OCI-LY7 (cell line): ENCODE measurements around the gene GALNTL6. TPM values are rescaled to one million over a fixed set of nuclear protein-coding genes. Genes with fewer than 3 reads are reported as not detected.

ENCODE experiments used
- BruUV-seq: library from RNA; stranded (reverse); fragments of 400-500 nt; replicated peaks from 2 replicates; lab custom pipeline; 2021; lab: Mats Ljungman, UMichigan
- CTCF ChIA-PET: fragments of 300-600 bp; sonication (Branson Sonifier 250); formaldehyde crosslinking; loops from one replicate; lab custom pipeline; 2022; ENCODE audit warnings: antibody characterized with exemption; ENCODE audit not compliant: unreplicated experiment; lab: Charles Lee
- POLR2A ChIA-PET: fragments of 300-600 bp; sonication (Branson Sonifier 250); formaldehyde crosslinking; loops from one replicate; lab custom pipeline; 2022; ENCODE audit warnings: antibody characterized with exemption; lab: Charles Lee
- DNase-seq: peaks from one replicate; pipeline ENCODE4 v3.0.0-alpha.2; 2015; ENCODE audit warnings: low spot score
- H2AFZ ChIP-seq: fragments of 200-600 bp; sonication (generic), shearing (Covaris generic); 2 replicates; pipeline ENCODE4 v1.6.1; 2014; ENCODE audit warnings: mild to moderate bottlenecking, antibody characterized with exemption, low read length, moderate library complexity
- H3K27ac ChIP-seq: fragments of 200-600 bp; sonication (generic); 2 replicates; pipeline ENCODE4 v1.5.1; 2014; ENCODE audit warnings: mixed run types, low read depth, mild to moderate bottlenecking, moderate library complexity, low read length, inconsistent platforms; ENCODE audit not compliant: poor library complexity, severe bottlenecking
- H3K36me3 ChIP-seq: fragments of 200-600 bp; sonication (generic); 2 replicates; pipeline ENCODE4 v1.6.1; 2014; ENCODE audit warnings: mild to moderate bottlenecking, antibody characterized with exemption, low read length, moderate library complexity, mixed read lengths; ENCODE audit not compliant: insufficient read depth
- H3K4me1 ChIP-seq: fragments of 200-600 bp; sonication (generic); 2 replicates; pipeline ENCODE4 v1.5.1; 2014; ENCODE audit warnings: mild to moderate bottlenecking, low read length; ENCODE audit not compliant: insufficient read depth, poor library complexity, severe bottlenecking
- H3K4me2 ChIP-seq: fragments of 200-600 bp; sonication (generic); 2 replicates; pipeline ENCODE4 v1.6.1; 2014; ENCODE audit warnings: mild to moderate bottlenecking, low read length
- H3K4me3 ChIP-seq: fragments of 200-600 bp; sonication (generic); 2 replicates; pipeline ENCODE4 v1.5.1; 2014; ENCODE audit warnings: mild to moderate bottlenecking, low read depth, low read length; ENCODE audit not compliant: poor library complexity, severe bottlenecking
- H3K79me2 ChIP-seq: fragments of 200-600 bp; sonication (generic); 2 replicates; pipeline ENCODE4 v1.6.1; 2016; ENCODE audit warnings: low read depth, mild to moderate bottlenecking, low read length, moderate library complexity, mixed read lengths; ENCODE audit not compliant: insufficient read depth
- H3K9me2 ChIP-seq: fragments of 200-600 bp; sonication (generic); 2 replicates; pipeline ENCODE4 v1.6.1; 2016; ENCODE audit warnings: mild to moderate bottlenecking, low read length, mixed read lengths; ENCODE audit not compliant: insufficient read depth
- H3K9me3 ChIP-seq: fragments of 200-600 bp; sonication (generic); 2 replicates; pipeline ENCODE4 v1.6.1; 2014; ENCODE audit warnings: mild to moderate bottlenecking, mixed run types, low read length, mixed read lengths
- H4K20me1 ChIP-seq: fragments of 200-600 bp; sonication (generic); 2 replicates; pipeline ENCODE4 v1.6.1; 2014; ENCODE audit warnings: mild to moderate bottlenecking, antibody characterized with exemption, low read length, moderate library complexity, mixed read lengths; ENCODE audit not compliant: insufficient read depth
- EZH2phosphoT487 ChIP-seq: fragments of 200-600 bp; sonication (generic); IDR thresholded peaks from 2 replicates; pipeline ENCODE4 v1.6.1; 2018; ENCODE audit warnings: low read depth, borderline replicate concordance, mild to moderate bottlenecking, mixed run types, antibody characterized with exemption, low read length, moderate library complexity, mixed read lengths
- intact Hi-C: fragments of 100-400 bp; cut with micrococcal nuclease; formaldehyde crosslinking; loops from one replicate; pipeline ENCODE4 v1.10.0; 2022; ENCODE audit not compliant: unreplicated experiment
- total RNA-seq, 2 experiments: library from RNA; depleted of rRNA in 1 of 2; stranded (reverse); fragments of >200 nt in 1 of 2; shearing (Covaris generic) in 1 of 2; gene quantifications; 2 replicates each; pipeline ENCODE4 v1.2.3, GENCODE V29; 2014 to 2022
- TF ChIP-seq, protein P1 (sequence below): fragments of 200-600 bp; sonication (generic); conservative IDR thresholded peaks from 2 replicates; pipeline ENCODE4 v1.5.1; 2014; ENCODE audit warnings: mild to moderate bottlenecking, antibody characterized with exemption, low read length, moderate library complexity, mixed read lengths

Gene GALNTL6
- total RNA-seq, 2 experiments from 2014 or later = not detected

DNA sequence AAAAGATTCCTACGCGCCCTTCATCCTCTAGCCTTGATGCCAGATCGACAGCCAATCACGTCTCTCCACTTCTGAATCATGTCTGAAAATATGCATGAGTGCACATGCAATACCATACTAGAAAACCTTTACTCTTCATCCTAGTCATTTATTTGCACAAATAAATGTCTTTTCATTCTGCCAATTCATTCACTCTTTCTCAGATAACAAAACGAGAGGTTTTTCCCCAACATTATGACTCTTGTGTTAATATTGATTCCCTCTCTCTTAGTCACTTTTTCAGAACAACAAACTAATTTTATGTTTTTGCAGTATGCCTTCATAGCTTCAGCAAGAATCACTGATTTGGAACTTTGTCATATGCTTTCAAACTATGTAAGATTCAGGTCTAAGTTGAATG is 806.0 kb downstream of the GALNTL6 start:
- Histone ChIP-seq H3K4me3 (no peak overlapping the region), H3K9me3 (no peaks in the 10 kb centered on the region), H3K27ac (no peak overlapping the region), H3K9me2 (no peaks in the 10 kb centered on the region), H3K4me1 (no peaks in the 10 kb centered on the region), H3K4me2 (no peak overlapping the region), H3K36me3 (no peaks in the 10 kb centered on the region), H2AFZ (no peak overlapping the region), H3K79me2 (no peaks in the 10 kb centered on the region), H4K20me1 (no peaks in the 10 kb centered on the region)
- DNase-seq = no peak
- CTCF ChIA-PET = no interaction called here
- intact Hi-C loops = no loop called here
- POLR2A ChIA-PET = no interaction called here
- TF ChIP-seq, protein P1, sequence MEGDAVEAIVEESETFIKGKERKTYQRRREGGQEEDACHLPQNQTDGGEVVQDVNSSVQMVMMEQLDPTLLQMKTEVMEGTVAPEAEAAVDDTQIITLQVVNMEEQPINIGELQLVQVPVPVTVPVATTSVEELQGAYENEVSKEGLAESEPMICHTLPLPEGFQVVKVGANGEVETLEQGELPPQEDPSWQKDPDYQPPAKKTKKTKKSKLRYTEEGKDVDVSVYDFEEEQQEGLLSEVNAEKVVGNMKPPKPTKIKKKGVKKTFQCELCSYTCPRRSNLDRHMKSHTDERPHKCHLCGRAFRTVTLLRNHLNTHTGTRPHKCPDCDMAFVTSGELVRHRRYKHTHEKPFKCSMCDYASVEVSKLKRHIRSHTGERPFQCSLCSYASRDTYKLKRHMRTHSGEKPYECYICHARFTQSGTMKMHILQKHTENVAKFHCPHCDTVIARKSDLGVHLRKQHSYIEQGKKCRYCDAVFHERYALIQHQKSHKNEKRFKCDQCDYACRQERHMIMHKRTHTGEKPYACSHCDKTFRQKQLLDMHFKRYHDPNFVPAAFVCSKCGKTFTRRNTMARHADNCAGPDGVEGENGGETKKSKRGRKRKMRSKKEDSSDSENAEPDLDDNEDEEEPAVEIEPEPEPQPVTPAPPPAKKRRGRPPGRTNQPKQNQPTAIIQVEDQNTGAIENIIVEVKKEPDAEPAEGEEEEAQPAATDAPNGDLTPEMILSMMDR = no peak
- no peak for TF ChIP-seq EZH2phosphoT487
- no TSS peak for BruUV-seq

DNA sequence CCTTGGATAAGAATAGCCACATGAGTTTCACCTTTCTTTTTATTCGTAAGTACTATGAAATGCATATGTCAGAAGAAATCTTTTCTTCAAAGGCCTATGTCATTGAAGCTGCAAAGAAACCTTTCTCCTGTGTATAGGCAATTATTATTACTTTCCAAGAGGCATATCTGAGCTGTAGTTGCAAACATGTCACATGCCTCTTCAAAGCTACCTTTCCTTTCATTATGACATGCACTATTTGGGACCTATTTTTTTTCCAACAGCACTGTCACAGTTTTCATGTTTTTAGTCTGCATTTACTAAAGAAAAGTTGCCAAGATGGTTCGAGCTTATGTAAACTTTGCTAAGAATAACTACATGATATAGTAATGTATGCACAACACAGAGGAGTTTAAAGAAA is 806.6 kb downstream of the GALNTL6 start:
- Histone ChIP-seq H4K20me1 (no peaks in the 10 kb centered on the region), H3K4me2 (no peak overlapping the region), H3K9me3 (no peaks in the 10 kb centered on the region), H2AFZ (no peak overlapping the region), H3K4me1 (no peaks in the 10 kb centered on the region), H3K9me2 (no peaks in the 10 kb centered on the region), H3K27ac (no peak overlapping the region), H3K4me3 (no peak overlapping the region), H3K79me2 (no peaks in the 10 kb centered on the region), H3K36me3 (no peaks in the 10 kb centered on the region)
- BruUV-seq = no TSS peak
- intact Hi-C loops = no loop called here
- no peak for TF ChIP-seq EZH2phosphoT487
- TF ChIP-seq, protein P1 = no peak
- CTCF ChIA-PET = no interaction called here
- no peak for DNase-seq
- POLR2A ChIA-PET = interaction anchor here (0.6 kb wide), 1 partner anchor 236 kb away, joined by 3 read pairs; no protein-coding TSS in a partner anchor

DNA sequence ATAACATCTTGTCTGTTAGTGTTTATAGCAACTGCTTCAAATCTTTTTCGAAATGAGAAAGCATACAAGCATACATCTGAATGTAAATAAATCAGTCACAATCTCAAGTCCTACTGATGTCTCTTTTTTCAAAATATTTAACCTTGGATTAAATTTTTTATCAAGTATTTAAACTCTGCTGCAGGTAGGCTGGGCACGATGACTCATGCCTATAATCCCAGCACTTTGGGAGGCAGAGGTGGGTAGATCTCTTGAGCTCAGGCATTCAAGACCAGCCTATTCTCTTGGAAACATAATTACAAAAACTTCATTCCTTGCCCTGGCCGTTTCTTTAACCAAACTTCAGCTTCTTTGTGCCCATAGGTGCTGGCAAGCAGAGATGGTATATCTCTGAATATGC is 815.1 kb downstream of the GALNTL6 start:
- Histone ChIP-seq H3K36me3 (no peaks in the 10 kb centered on the region), H3K9me3 (no peaks in the 10 kb centered on the region), H3K9me2 (no peaks in the 10 kb centered on the region), H3K27ac (no peak overlapping the region), H3K4me2 (no peak overlapping the region), H3K4me3 (no peak overlapping the region), H4K20me1 (no peaks in the 10 kb centered on the region), H3K4me1 (no peaks in the 10 kb centered on the region), H2AFZ (no peak overlapping the region), H3K79me2 (no peaks in the 10 kb centered on the region)
- no peak for DNase-seq
- BruUV-seq = no TSS peak
- ChIA-PET POLR2A (no interaction called here), CTCF (no interaction called here)
- intact Hi-C loops = no loop called here
- TF ChIP-seq, protein P1 = no peak
- no peak for TF ChIP-seq EZH2phosphoT487
